Gastrocnemius medialis (tissue), 4 donors: ENCODE measurements around the gene TRA2A. TPM values are rescaled to one million over a fixed set of nuclear protein-coding genes. Genes with fewer than 3 reads are reported as not detected.

Experiments
- ATAC-seq, 2 donors: fragments of 150-250 bp; one replicate each; pipeline ENCODE4 v1.9.1; 2016
- DNase-seq, 2 donors: peaks; one replicate each; pipeline ENCODE4 v3.0.0-alpha.2; 2019
- H3K27ac ChIP-seq, 4 donors: fragments of 200-600 bp; sonication (generic); 1 replicate in 1 of 4; 2 replicates in 3 of 4; pipeline ENCODE4 v1.5.1; 2016 to 2018; ENCODE audit warnings: mild to moderate bottlenecking in 2 of 4, moderate library complexity in 1 of 4
- H3K27me3 ChIP-seq, 3 donors: fragments of 200-600 bp; sonication (generic) in 2 of 3; 1 replicate in 1 of 3; 2 replicates in 2 of 3; pipeline versions ENCODE4 v1.5.1 to v1.6.0; 2016 to 2019; ENCODE audit warnings: mild to moderate bottlenecking in 1 of 3, moderate library complexity in 1 of 3
- H3K36me3 ChIP-seq, 2 donors: fragments of 200-600 bp; sonication (generic) in 1 of 2; one replicate each; pipeline ENCODE4 v1.5.1; 2017 to 2018
- H3K4me1 ChIP-seq, 2 donors: fragments of 200-600 bp; sonication (generic) in 1 of 2; one replicate each; pipeline ENCODE4 v1.5.1; 2016 to 2017; ENCODE audit warnings: mild to moderate bottlenecking in 2 of 2
- H3K4me3 ChIP-seq, 4 donors: fragments of 200-600 bp; sonication (generic) in 3 of 4; 1 replicate in 1 of 4; 2 replicates in 3 of 4; pipeline ENCODE4 v1.5.1; 2016 to 2019; ENCODE audit warnings: mild to moderate bottlenecking in 2 of 4
- H3K9me3 ChIP-seq, 3 donors: fragments of 200-600 bp; sonication (generic) in 2 of 3; 1 replicate in 1 of 3; 2 replicates in 2 of 3; pipeline ENCODE4 v1.5.1; 2016 to 2019
- CTCF ChIP-seq, 5 experiments: fragments of 450-650 bp in 3 of 5; fragments of 200-600 bp in 2 of 5; sonication (generic) in 2 of 5; IDR thresholded peaks in 4 of 5; conservative IDR thresholded peaks in 1 of 5; 1 replicate in 4 of 5; 2 replicates in 1 of 5; pipeline ENCODE4 v1.5.1; 2016 to 2019; ENCODE audit warnings: antibody characterized with exemption in 5 of 5, mild to moderate bottlenecking in 3 of 5, moderate library complexity in 3 of 5
- POLR2A ChIP-seq, 2 donors: fragments of 450-650 bp; IDR thresholded peaks; one replicate each; pipeline ENCODE4 v1.6.1; 2017; ENCODE audit warnings: antibody characterized with exemption in 2 of 2, mild to moderate bottlenecking in 2 of 2, moderate library complexity in 2 of 2
- in situ Hi-C, 4 donors: fragments of 200-750 bp; cut with MboI; loops; one replicate each; pipeline versions ENCODE4 v1.15.0 to v1.8.0; 2017; ENCODE audit warnings: low sequenced_read_pairs in 4 of 4
- intact Hi-C: fragments of 100-400 bp; cut with DNase I; formaldehyde crosslinking; loops from one replicate; pipeline ENCODE4 v1.15.1; 2023; ENCODE audit warnings: low total_unique reads
- total RNA-seq, 4 donors: library from RNA; depleted of rRNA; stranded (reverse); fragments of >200 nt; gene quantifications; one replicate each; pipeline versions ENCODE4 v1.1.0 to v1.2.3, GENCODE V29; 2016

The TRA2A gene
- total RNA-seq, 4 donors from 2014 or later: 4.8 to 6.4 (median 5.7) TPM

- ATAC-seq (no peak), DNase-seq (no peak)
- H3K27ac ChIP-seq: no peak overlapping the region
- no peaks in the 10 kb centered on the region for H3K36me3 ChIP-seq
- intact Hi-C loops: loop anchor here (5.0 kb wide), 1 partner anchor 60 kb away; the partner anchor contains the start of gene TRA2A
- H3K4me3 ChIP-seq: peak overlapping the region in 1 of 4 donors; percentile 4
- peaks cover 99 to 100% (median 100%) of the 10 kb centered on the region in 3 donors for H3K27me3 ChIP-seq
- no peaks in the 10 kb centered on the region for H3K9me3 ChIP-seq
- peaks cover 19 to 36% of the 10 kb centered on the region in 2 donors for H3K4me1 ChIP-seq
- in situ Hi-C loops: no loop called here
- TF ChIP-seq CTCF (IDR thresholded peaks at IDR 0.05 in 4 of 5, conservative IDR thresholded peaks at IDR 0.05 in 1 of 5) (no peak), POLR2A (IDR thresholded peaks at IDR 0.05) (no peak)
Measured at GRCh38 chr7:23472556-23472955, 59.2 kb downstream of the TRA2A start.

- H3K27ac ChIP-seq: no peak overlapping the region
- no peaks in the 10 kb centered on the region for H3K9me3 ChIP-seq
- DNase-seq (no peak), ATAC-seq (no peak)
- no peaks in the 10 kb centered on the region for H3K36me3 ChIP-seq
- peaks cover 99 to 100% (median 100%) of the 10 kb centered on the region in 3 donors for H3K27me3 ChIP-seq
- H3K4me3 ChIP-seq: no peak overlapping the region
- TF ChIP-seq POLR2A (IDR thresholded peaks at IDR 0.05) (no peak), CTCF (IDR thresholded peaks at IDR 0.05 in 4 of 5, conservative IDR thresholded peaks at IDR 0.05 in 1 of 5) (no peak)
- H3K4me1 ChIP-seq: peaks cover 19 to 36% of the 10 kb centered on the region in 2 donors
- intact Hi-C loops (loop anchor here (5.0 kb wide), 1 partner anchor 60 kb away; the partner anchor contains the start of gene TRA2A), in situ Hi-C loops (no loop called here)
Measured at GRCh38 chr7:23472046-23472445, 59.7 kb downstream of the TRA2A start.

GRCh38 chr7:23471106-23471859 lies 60.5 kb downstream of the TRA2A start:
- TF ChIP-seq CTCF (IDR thresholded peaks at IDR 0.05 in 4 of 5, conservative IDR thresholded peaks at IDR 0.05 in 1 of 5) (no peak), POLR2A (IDR thresholded peaks at IDR 0.05) (no peak)

GRCh38 chr7:23470330-23471105 lies 61.3 kb downstream of the TRA2A start, which contains the start of gene IGF2BP3:
TSS of gene IGF2BP3 (minus strand) at chr7:23470491. CDS start at chr7:23470110, 381 bp downstream.
- in situ Hi-C loops (no loop called here), intact Hi-C loops (loop anchor here (5.0 kb wide), 1 partner anchor 62 kb away; the partner anchor contains the start of gene TRA2A)
- no peak within 1 kb of the TSS for H3K27ac ChIP-seq
- H3K4me3 ChIP-seq: peak within 1 kb of the TSS; percentile 24 to 40 (median 33)
- H3K9me3 ChIP-seq: no peaks in the 10 kb centered on the region
- DNase-seq: no peak
- TF ChIP-seq POLR2A (IDR thresholded peaks at IDR 0.05): no peak
- TF ChIP-seq CTCF (IDR thresholded peaks at IDR 0.05 in 4 of 5, conservative IDR thresholded peaks at IDR 0.05 in 1 of 5): no peak
- H3K36me3 ChIP-seq: no peaks in the 10 kb centered on the region
- ATAC-seq: no peak
- peaks cover 19 to 36% of the 10 kb centered on the region in 2 donors for H3K4me1 ChIP-seq
- peaks cover 95 to 99% (median 99%) of the 10 kb centered on the region in 3 donors for H3K27me3 ChIP-seq

More at GRCh38 chr7:23471106-23471859, 60.5 kb downstream of the TRA2A start:
- H3K27ac ChIP-seq: no peak overlapping the region
- H3K36me3 ChIP-seq: no peaks in the 10 kb centered on the region
- ATAC-seq (no peak), DNase-seq (no peak)
- H3K4me1 ChIP-seq: peaks cover 19 to 36% of the 10 kb centered on the region in 2 donors
- in situ Hi-C loops (no loop called here), intact Hi-C loops (loop anchor here (5.0 kb wide), 1 partner anchor 61 kb away; the partner anchor contains the start of gene TRA2A)
- peak overlapping the region in 3 of 4 donors; percentile 12 to 38 (median 27) for H3K4me3 ChIP-seq
- H3K9me3 ChIP-seq: no peaks in the 10 kb centered on the region
- peaks cover 99 to 100% (median 100%) of the 10 kb centered on the region in 3 donors for H3K27me3 ChIP-seq
